T-helper 1 cell treated with Interleukin-12 subunit alpha and Interleukin-12 subunit beta and Interleukin-4 antibody, amounts not matched to agents 30 μg/mL and 1 μg/mL, for 36 hours (primary cell): Measurements from ENCODE around the gene RHBG.
"Not testable (repeated sequence)": the region's sequence is repeated elsewhere in the genome, so short reads cannot be mapped to it uniquely, and the experiment has no call there.

Experiments
- H3K27ac Mint-ChIP-seq: one replicate; pipeline ENCODE4 v1.8.0; 2021; ENCODE audit warnings: mild to moderate bottlenecking, mixed read lengths
- H3K27me3 Mint-ChIP-seq: one replicate; pipeline ENCODE4 v1.8.0; 2021; ENCODE audit warnings: low read depth, mixed read lengths
- H3K36me3 Mint-ChIP-seq: one replicate; pipeline ENCODE4 v1.8.0; 2021; ENCODE audit warnings: low read depth, mixed read lengths
- H3K4me1 Mint-ChIP-seq: one replicate; pipeline ENCODE4 v1.8.0; 2021; ENCODE audit warnings: low read depth, mixed read lengths
- H3K4me3 Mint-ChIP-seq: one replicate; pipeline ENCODE4 v1.8.0; 2021; ENCODE audit warnings: mild to moderate bottlenecking, moderate library complexity, mixed read lengths
- H3K9me3 Mint-ChIP-seq: one replicate; pipeline ENCODE4 v1.8.0; 2021; ENCODE audit warnings: mixed read lengths

The RHBG gene

DNA sequence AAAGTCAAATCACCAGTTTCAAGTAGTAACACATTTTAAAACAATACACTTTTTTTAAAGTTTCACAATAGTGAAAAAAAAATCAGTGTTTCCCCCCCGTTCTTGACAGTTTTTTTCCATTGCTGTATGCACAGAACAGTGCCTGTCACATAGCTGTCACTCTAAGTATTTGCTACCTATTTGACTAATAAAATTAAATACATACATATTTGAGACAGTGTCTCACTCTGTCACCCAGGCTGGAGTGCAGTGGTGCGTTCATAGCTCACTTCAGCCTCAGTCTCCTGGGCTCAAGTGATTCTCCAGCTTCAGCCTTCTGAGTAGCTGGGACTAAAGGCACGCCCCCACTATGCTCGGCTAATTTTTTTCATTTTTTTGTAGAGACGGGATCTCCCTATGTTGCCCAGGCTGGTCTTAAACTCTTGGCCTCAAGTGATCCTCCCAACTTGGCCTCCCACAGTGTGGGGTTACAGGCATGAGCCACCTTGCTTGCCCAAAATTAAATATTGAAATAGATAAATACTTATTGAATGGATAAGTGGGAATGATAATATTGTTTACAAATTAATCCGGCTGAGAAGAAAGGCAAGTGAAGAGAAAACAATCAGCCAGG lies 12.6 kb upstream of the RHBG start:
- no peak overlapping the region for H3K4me3 Mint-ChIP-seq
- H3K4me1 Mint-ChIP-seq, result peaks cover 5% of the 10 kb centered on the region
- no peak overlapping the region for H3K27ac Mint-ChIP-seq
- H3K27me3 Mint-ChIP-seq, result peaks cover 50% of the 10 kb centered on the region
- H3K36me3 Mint-ChIP-seq, result no peaks in the 10 kb centered on the region
- no peaks in the 10 kb centered on the region for H3K9me3 Mint-ChIP-seq

DNA sequence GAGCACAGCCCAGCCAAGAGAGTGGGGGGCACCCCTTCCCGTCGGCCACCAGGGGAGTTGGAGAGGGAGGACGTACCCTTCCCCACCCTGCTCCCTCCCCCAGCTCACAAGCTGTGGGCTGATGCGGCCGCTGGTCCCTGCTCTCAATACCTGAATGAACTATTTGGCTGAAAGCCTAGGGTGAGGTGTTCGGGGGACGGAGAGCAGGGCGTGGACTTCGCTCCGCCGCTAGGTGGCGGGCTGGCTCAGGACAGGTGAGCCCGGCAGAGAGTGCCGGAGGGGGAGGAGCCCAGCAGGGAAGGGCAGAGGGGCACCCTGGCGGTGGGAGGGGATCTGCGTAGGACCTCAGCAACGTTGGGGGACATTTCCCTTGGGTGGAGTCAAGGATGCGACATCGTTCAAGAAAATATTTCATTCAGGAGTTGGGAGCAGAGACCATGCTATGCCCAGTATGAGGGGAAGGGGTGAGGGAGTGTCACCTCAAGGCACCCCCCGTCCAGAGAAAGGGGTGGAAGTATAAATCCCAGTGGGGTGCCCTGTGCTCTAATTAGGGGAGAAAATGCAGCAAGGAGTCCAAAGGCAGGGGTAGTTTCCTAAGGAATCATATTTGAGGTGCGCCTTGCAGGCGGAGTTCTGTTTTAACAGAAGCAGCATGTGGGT lies 12.0 kb upstream of the RHBG start:
- H3K27ac Mint-ChIP-seq, result no peak overlapping the region
- H3K27me3 Mint-ChIP-seq, result peaks cover 49% of the 10 kb centered on the region

DNA sequence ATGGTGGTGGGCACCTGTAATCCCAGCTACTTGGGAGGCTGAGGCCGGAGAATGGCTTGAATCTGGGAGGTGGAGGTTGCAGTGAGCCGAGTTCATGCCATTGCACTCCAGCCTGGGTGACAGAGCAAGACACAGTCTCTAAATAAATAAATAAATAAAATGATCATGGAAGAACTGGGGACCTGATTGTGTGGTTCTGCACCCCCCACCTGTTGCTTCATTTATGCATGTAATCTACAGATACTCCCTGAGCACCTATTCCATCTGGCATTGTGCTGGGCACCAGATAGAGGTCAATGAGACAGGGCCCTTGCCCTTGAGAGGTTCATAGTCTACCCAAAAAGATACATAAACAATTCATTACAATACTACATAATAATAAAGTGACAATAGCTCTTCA lies 11.0 kb upstream of the RHBG start:
- Mint-ChIP-seq H3K4me1 (peaks cover 4% of the 10 kb centered on the region), H3K36me3 (no peaks in the 10 kb centered on the region), H3K27ac (no peak overlapping the region), H3K4me3 (no peak overlapping the region), H3K9me3 (no peaks in the 10 kb centered on the region), H3K27me3 (peaks cover 47% of the 10 kb centered on the region)

More for the DNA sequence above, 12.0 kb upstream of the RHBG start:
- no peaks in the 10 kb centered on the region for H3K36me3 Mint-ChIP-seq
- H3K9me3 Mint-ChIP-seq, result no peaks in the 10 kb centered on the region
- peaks cover 4% of the 10 kb centered on the region for H3K4me1 Mint-ChIP-seq
- no peak overlapping the region for H3K4me3 Mint-ChIP-seq

DNA sequence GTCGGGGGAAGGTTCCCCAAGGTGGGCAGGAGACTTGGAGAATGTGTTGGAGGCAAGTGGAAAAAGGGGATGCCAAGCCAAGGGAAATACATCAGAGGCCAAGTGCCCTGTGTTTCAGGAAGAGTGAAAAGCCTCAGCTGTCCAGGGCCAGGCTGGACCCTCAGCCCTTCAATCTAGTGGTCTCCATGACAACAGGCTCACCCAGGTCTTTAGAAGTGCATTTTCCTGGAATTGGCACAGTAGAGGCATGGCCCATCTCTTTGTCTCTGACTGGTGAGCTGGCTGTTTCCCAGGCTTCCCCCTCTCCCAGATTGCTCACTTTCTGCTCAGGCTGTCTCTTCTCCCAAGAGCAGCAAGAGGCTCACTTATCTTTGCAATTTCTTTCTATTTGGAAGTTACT lies 10.4 kb upstream of the RHBG start:
- Mint-ChIP-seq H3K9me3 (no peaks in the 10 kb centered on the region), H3K36me3 (no peaks in the 10 kb centered on the region), H3K4me3 (no peak overlapping the region), H3K27me3 (peaks cover 48% of the 10 kb centered on the region), H3K4me1 (peaks cover 4% of the 10 kb centered on the region), H3K27ac (no peak overlapping the region)

DNA sequence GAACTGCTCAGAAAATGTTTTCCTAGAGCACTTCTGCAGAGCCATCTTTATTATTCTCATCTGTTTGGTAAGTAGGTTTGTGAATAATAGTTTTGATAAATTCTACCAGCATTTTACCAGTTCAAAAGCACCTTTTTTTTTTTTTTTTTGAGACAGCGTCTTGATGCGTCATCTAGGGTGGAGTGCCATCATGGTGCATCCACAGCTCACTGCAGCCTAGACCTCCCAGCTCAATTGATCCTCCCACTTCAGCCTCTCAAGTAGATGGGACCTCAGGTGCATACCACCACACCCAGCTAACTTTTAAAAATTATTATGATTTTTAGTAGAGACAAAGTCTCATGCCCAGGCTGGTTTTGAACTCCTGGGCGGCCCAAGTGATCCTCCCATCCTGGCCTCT lies 9.8 kb upstream of the RHBG start:
- H3K27me3 Mint-ChIP-seq, result peaks cover 53% of the 10 kb centered on the region
- H3K4me3 Mint-ChIP-seq, result no peak overlapping the region
- no peak overlapping the region for H3K27ac Mint-ChIP-seq
- peaks cover 4% of the 10 kb centered on the region for H3K4me1 Mint-ChIP-seq
- H3K36me3 Mint-ChIP-seq, result no peaks in the 10 kb centered on the region
- H3K9me3 Mint-ChIP-seq, result no peaks in the 10 kb centered on the region

DNA sequence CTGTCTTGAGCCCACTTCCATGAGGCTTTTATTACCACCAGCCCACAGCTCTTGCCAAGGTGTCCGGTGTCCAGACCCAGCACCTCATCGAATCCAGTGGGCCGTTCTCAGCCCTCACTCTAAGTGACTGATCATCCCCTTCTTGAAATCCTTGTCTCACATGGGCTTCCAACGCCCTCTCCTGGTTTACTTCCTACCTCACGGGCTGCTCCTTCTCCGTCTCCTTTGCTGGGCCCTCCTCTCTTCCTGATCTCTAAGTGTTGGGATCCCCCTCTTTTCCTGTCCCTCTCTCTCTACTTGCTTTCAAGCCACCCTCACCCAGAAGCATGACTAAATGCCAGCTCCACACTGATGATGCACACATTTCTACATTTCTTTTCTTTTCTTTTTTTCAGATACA lies 9.0 kb upstream of the RHBG start:
- Mint-ChIP-seq H3K4me3 (no peak overlapping the region), H3K4me1 (peaks cover 4% of the 10 kb centered on the region), H3K9me3 (no peaks in the 10 kb centered on the region), H3K36me3 (no peaks in the 10 kb centered on the region), H3K27me3 (peaks cover 59% of the 10 kb centered on the region), H3K27ac (no peak overlapping the region)

DNA sequence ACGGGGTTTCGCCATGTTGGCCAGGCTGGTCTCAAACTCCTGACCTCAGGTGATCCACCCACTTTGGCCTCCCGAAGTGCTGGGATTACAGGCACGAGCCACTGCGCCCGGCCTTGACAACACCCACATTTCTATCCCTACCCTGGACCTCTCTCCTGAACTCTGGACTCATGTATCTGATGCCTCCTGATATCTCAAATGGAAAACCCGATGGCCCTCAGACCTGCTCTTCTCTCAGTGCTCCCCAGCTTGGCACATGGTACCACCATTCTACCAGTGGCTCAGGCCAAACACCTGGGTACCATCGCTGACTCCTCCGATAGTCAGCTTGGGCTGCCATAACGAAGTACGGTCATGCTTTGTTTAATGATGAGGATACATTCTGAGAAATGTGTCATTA lies 8.5 kb upstream of the RHBG start:
- Mint-ChIP-seq H3K27ac (no peak overlapping the region), H3K4me1 (peaks cover 4% of the 10 kb centered on the region), H3K27me3 (peaks cover 64% of the 10 kb centered on the region), H3K9me3 (no peaks in the 10 kb centered on the region), H3K36me3 (no peaks in the 10 kb centered on the region), H3K4me3 (no peak overlapping the region)

DNA sequence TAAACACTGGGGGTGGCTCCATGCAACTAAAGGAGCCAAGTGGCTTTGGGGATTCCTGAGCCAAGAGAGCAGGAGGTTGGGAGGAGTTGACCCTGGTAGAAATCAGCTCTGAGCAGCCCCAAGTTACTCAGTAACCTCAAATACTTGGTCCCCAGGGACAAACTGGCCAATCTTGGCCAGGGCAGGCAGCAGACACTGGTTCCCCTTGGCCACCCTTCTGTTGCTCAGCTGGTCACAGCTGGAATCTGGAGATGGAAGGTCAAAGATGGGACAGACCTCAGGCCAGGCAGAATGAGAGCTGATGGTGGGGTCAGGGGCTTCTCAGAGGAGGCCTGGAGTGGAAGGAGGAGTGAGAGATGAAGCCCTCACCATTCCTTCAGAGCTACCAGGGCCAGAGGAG lies 3.3 kb upstream of the RHBG start:
- H3K4me3 Mint-ChIP-seq, result no peak overlapping the region

DNA sequence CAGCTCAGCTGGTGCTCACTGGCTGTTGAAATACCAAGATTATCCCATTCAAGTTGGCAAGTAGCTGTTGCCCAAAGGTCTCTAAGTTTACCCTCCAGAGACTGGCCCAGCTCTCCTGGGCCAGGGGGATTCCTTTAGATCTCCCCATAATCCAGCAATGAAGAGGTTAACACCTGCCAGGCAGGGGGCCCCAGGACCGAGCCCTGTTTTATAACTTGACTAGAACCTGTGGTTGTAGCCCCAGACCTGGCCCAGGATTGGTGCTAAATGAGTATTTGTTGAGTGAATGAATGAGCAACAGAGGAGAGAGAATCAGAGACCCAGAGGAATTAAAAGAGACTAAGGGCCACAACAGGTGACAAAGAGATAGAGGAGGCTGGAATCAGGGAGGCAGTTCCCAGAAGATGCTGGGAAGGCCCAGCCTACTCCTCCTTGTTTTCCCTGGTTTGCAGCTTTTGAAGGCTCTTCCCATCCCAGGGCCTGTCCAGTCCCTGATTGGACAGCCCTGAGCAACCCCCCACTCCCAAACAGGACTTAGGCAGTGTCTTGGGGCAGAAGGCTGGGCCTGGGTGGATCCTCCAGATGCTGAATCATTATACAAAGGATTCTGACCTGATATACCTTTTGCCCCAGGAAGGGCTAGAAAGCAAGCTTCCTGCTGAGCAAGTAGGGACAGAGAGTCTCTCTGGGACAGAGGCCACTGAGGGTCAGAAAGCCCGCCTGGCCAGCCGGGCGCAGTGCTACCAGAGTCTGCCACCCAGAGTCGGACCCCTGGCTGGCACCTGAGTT lies 2.4 kb upstream of the RHBG start:
- Mint-ChIP-seq H3K27me3 (peaks cover 54% of the 10 kb centered on the region), H3K36me3 (no peaks in the 10 kb centered on the region), H3K9me3 (no peaks in the 10 kb centered on the region), H3K4me3 (no peak overlapping the region), H3K4me1 (no peaks in the 10 kb centered on the region), H3K27ac (no peak overlapping the region)

More for the DNA sequence above, 3.3 kb upstream of the RHBG start:
- Mint-ChIP-seq H3K36me3 (no peaks in the 10 kb centered on the region), H3K27me3 (peaks cover 46% of the 10 kb centered on the region), H3K27ac (no peak overlapping the region), H3K9me3 (no peaks in the 10 kb centered on the region), H3K4me1 (no peaks in the 10 kb centered on the region)

DNA sequence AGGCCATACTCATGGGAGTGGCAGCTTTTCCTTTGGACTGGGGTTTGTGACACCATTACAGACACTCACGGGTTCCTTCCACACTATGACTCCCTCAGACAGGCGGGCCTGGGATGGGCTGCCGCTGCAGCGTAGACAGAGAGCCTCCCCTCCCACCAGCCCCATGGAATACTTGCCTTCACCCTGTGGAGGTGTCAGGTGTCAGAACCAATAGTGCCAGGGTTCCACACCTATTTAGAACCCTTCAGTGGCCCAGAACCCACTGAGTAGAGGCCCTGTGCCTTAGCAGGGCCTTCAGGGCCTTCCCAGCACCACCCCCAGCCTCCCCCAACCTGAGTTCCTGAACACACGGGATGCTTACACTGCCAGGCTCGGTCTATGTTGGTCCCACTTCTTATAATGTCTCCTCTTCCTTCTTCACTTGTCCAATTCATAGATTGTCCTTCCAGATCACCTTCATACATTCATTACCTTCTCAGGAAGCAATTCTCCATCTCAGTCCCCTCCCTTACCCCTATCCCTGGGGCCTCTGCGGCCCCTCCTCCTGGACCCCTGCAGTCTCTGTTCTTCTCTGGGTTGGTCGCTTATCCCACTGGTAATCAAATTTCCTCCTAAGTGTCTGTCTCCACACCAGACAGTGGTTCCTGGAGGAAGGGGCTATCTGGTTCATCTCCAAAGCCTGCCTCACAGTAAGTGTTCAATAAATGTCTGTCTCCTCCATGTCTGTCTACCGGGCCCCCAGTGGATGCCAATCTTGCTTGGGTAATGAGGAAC lies 1.4 kb upstream of the RHBG start:
- peaks cover 62% of the 10 kb centered on the region for H3K27me3 Mint-ChIP-seq
- H3K27ac Mint-ChIP-seq, result no peak overlapping the region
- H3K4me3 Mint-ChIP-seq, result no peak overlapping the region
- H3K36me3 Mint-ChIP-seq, result no peaks in the 10 kb centered on the region
- no peaks in the 10 kb centered on the region for H3K9me3 Mint-ChIP-seq
- H3K4me1 Mint-ChIP-seq, result no peaks in the 10 kb centered on the region

DNA sequence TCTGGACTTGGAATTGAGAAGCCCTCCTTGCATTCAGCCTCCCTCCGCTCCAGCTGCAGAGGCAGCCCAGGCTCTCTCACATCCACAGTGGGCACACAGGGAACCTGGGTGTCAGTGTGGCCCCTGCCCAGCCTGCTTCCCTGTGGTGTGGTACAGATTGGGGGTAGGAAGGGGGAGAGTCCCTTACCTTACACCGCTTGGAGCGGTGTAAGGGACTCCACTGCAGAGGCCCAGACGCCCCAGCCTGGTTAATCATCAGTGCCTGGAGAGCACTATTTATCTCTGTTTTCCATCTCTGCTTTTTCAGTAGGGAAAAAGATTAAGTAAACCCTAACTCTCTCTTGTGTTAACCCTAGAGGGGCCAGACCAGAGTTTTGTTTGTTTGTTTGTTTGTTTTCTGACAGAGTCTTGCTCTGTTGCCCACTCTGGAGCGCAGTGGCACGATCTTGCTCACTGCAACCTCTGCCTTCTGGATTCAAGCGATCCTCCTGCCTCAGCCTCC lies 803 bp upstream of the RHBG start:
- H3K9me3 Mint-ChIP-seq, result no peaks in the 10 kb centered on the region
- no peaks in the 10 kb centered on the region for H3K4me1 Mint-ChIP-seq
- no peaks in the 10 kb centered on the region for H3K36me3 Mint-ChIP-seq
- no peak overlapping the region for H3K27ac Mint-ChIP-seq
- H3K27me3 Mint-ChIP-seq, result peaks cover 67% of the 10 kb centered on the region
- no peak overlapping the region for H3K4me3 Mint-ChIP-seq

DNA sequence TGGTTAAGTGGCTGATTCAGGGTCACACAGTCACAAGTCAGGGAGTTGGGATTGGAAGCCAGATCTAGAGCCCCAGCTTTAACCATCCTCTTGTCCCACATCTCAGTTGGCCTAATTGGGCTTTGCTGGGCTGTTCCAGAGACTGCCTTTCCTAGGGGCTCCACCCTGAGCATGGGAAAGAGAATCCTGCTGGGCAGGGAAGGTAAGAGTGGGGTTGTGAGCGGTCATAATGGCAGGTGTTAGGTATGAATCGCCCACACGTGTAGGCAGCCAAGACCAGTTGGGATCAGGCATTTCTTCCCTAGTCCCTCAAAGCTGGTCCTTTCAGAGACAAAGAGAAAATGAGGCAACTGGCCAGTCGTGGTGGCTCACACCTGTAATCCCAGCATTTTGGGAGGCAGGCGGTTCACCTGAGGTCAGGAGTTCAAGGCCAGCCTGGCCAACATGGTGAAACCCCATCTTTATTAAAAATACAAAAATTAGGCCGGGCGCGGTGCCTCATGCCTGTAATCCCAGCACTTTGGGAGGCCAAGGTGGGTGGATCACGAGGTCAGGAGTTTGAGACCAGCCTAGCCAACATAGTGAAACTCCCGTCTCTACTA lies 775 bp downstream of the RHBG start:
- H3K4me3 Mint-ChIP-seq, H3K4me1 Mint-ChIP-seq, H3K36me3 Mint-ChIP-seq, H3K27ac Mint-ChIP-seq, H3K9me3 Mint-ChIP-seq: not testable (repeated sequence)
- peaks cover 67% of the 10 kb centered on the region for H3K27me3 Mint-ChIP-seq

DNA sequence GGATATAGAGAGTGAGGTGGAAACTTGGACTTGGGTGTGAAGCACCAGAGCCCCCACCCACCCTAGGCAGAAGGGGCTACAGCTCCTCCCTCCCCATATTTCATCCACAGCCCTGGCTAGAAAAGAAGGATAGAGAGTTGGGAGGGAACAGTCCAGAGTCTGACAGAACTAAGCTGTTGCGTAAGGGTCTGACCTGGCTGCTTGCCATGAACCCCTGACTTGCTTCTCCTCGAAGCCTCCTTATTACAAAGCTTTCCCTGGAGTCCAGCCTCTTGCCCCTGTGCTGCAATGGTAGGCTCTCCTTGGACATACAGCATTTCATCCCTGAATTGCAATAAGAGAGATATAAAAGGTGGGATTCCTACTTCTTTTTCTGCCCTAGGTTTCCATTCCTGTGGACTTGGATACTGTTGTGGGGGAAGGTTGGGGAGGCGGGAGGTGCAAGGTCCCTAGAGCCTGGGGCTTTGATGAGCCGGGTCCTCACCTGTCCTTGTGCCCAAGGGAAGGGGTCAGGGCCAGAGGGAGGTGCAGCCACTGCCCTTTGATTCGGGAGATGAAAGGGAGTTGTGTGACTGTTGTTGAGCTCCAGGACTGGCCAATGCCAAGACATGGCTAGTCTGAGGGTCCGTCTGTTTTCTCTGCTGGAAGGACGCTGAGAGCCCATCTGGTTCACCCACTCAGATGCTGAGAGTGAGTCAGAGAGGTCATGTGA lies 2.7 kb downstream of the RHBG start:
- Mint-ChIP-seq H3K4me1 (no peaks in the 10 kb centered on the region), H3K4me3 (no peak overlapping the region), H3K36me3 (no peaks in the 10 kb centered on the region), H3K27me3 (peaks cover 64% of the 10 kb centered on the region), H3K27ac (no peak overlapping the region), H3K9me3 (no peaks in the 10 kb centered on the region)

DNA sequence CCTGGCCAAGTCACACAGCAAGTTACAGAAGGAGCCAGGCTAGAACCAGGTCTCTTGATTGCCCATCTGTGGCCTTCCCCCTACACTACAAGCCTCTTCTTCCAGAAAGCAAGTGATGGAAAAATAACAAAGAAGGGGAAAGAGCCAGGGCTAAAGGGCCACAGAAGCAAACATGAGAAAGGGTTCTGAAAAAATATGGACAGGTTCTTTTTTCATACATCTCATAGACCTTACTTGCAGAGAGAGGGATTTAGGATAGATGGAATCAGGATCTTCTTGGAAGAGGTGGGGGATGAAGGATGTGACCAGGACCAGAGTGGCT lies 3.2 kb downstream of the RHBG start:
- Mint-ChIP-seq H3K27me3 (peaks cover 63% of the 10 kb centered on the region), H3K36me3 (no peaks in the 10 kb centered on the region), H3K27ac (no peak overlapping the region), H3K4me3 (no peak overlapping the region), H3K4me1 (no peaks in the 10 kb centered on the region), H3K9me3 (no peaks in the 10 kb centered on the region)
